Sigmoid colon (tissue), 7 donors: ENCODE results near the gene ARHGAP30. TPM values are rescaled to one million over a fixed set of nuclear protein-coding genes. Genes with fewer than 3 reads are reported as not detected.

Source experiments
- DNase-seq: peaks from one replicate; pipeline ENCODE4 v3.0.0-alpha.2; 2019
- H3K27ac ChIP-seq, 4 donors: fragments of 200-600 bp; sonication (generic); one replicate each; pipeline ENCODE4 v1.5.1; 2016 to 2019; ENCODE audit warnings: mild to moderate bottlenecking in 1 of 4
- H3K27me3 ChIP-seq, 3 donors: fragments of 200-600 bp; sonication (generic); one replicate each; pipeline ENCODE4 v1.5.1; 2019; ENCODE audit warnings: mild to moderate bottlenecking in 1 of 3
- H3K36me3 ChIP-seq, 4 donors: fragments of 200-600 bp; sonication (generic); one replicate each; pipeline ENCODE4 v1.5.1; 2016 to 2019
- H3K4me1 ChIP-seq, 4 donors: fragments of 200-600 bp; sonication (generic); one replicate each; pipeline ENCODE4 v1.5.1; 2017 to 2019
- H3K4me3 ChIP-seq, 4 donors: fragments of 200-600 bp; sonication (generic); one replicate each; pipeline ENCODE4 v1.5.1; 2017 to 2019; ENCODE audit warnings: mild to moderate bottlenecking in 2 of 4, moderate library complexity in 1 of 4
- H3K9me3 ChIP-seq, 4 donors: fragments of 200-600 bp in 3 of 4; sonication (generic) in 3 of 4; one replicate each; pipeline versions ENCODE4 v1.5.1 to v1.6.1; 2013 to 2019
- EP300 ChIP-seq, 4 donors: sonication (generic); formaldehyde crosslinking; IDR thresholded peaks; one replicate each; pipeline ENCODE4 v1.6.1; 2017; ENCODE audit warnings: antibody characterized with exemption in 4 of 4
- POLR2A ChIP-seq, 2 donors: fragments of 450-650 bp; IDR thresholded peaks; one replicate each; pipeline ENCODE4 v1.6.1; 2016; ENCODE audit warnings: antibody characterized with exemption in 2 of 2, mild to moderate bottlenecking in 2 of 2, moderate library complexity in 2 of 2
- POLR2AphosphoS5 ChIP-seq, 4 donors: sonication (generic); formaldehyde crosslinking; IDR thresholded peaks; one replicate each; pipeline ENCODE4 v1.6.1; 2017; ENCODE audit warnings: antibody characterized with exemption in 4 of 4
- WGBS, 2 donors: extraction: QIAGEN DNeasy Blood & Tissue Kit; methylation state at CpG; one replicate each; pipeline ENCODE4 v1.1.7; 2013; 5-methylcytosine and 5-hydroxymethylcytosine counted together
- intact Hi-C: fragments of 100-400 bp; cut with DNase I; formaldehyde crosslinking; loops from one replicate; pipeline ENCODE4 v1.15.1; 2023
- polyA plus RNA-seq, 3 donors: library from polyadenylated mRNA; stranded (reverse); fragments of 200-250 nt; gene quantifications; one replicate each; pipeline ENCODE4 v1.2.3, GENCODE V29; 2013
- total RNA-seq, 4 donors: library from RNA; depleted of rRNA; stranded (reverse); fragments of >200 nt; gene quantifications; one replicate each; pipeline ENCODE4 v1.1.0, GENCODE V29; 2016
- TF ChIP-seq, protein P1 (sequence below), 4 experiments: fragments of 450-650 bp in 3 of 4; fragments of 200-600 bp in 1 of 4; IDR thresholded peaks; one replicate each; pipeline ENCODE4 v1.5.1; 2016 to 2019; ENCODE audit warnings: antibody characterized with exemption in 4 of 4, mild to moderate bottlenecking in 3 of 4, moderate library complexity in 2 of 4
- donor health status: healthy with polysubstance abuse.
- donor health status: Bipolar disorder and iron deficiency.
- donor health status: healthy.

ARHGAP30 gene
- total and polyA plus RNA-seq, 7 donors: 4.4 to 37.8 (median 6.1) TPM

DNA sequence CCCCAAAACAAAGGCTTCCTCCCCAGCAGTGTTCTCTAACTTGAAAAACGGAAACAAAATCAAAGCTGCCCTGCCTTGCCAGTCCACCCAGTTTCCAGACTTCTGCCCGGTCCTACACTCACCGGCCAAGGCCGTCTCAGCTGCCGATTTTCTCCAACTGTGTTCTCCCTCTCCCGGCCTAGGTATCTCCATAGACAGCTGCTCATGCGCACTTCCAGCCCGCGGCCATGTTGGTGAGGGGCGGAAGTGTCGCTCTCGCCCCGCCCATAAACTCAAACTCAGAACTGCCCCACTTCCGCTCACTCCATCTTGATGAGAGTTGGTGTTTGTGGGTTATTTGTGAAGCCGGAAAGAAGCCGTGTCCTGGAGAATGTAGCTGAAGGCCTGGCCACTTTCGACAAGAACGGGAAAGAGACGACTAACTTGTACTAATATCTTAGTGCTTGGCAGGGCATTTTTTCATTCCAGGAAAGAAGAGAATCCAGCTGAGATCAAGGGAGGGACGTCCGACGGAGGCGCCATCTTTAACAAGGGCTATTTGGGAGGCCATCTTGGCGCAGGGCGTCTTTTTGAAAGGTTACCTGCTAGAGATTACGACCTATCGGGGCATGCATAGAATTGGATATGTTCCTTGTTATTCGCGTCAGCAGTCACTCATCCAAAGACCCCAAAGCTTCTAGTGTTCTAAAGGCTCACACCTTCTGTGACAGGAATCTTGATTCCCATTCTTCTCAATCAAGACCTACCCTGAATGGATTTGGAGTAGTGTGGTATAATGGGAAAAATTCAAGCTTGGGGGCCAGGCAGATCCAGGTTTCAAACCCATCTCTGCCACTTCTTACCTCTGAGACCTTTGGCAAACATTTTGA, 23.7 kb downstream of the ARHGAP30 start, which contains the start of gene USF1:
USF1 (minus strand) TSS at position 242 of the 869 bp plus-strand sequence. CDS start 2,702 bp downstream, outside the sequence.
- TF ChIP-seq POLR2AphosphoS5 (IDR thresholded peaks at IDR 0.05): peak; percentile 69 to 86 (median 78)
- TF ChIP-seq EP300 (IDR thresholded peaks at IDR 0.05): no peak
- TF ChIP-seq POLR2A (IDR thresholded peaks at IDR 0.05): peak; percentile 48 to 61
- peak within 1 kb of the TSS; percentile 74 to 88 (median 81) for H3K4me3 ChIP-seq
- intact Hi-C loops: loop anchor here (2.0 to 10.0 kb wide), 3 partner anchors 53 to 349 kb away; partner anchors contain the start of genes KLHDC9, NIT1 and PFDN2
- no peaks in the 10 kb centered on the region for H3K9me3 ChIP-seq
- peaks cover 0 to 20% (median 15%) of the 10 kb centered on the region in 4 donors for H3K4me1 ChIP-seq
- WGBS, 2 donors: 0 to 1% methylated on average over 29 of the region's 29 CpGs
- peak within 1 kb of the TSS; percentile 90 to 96 (median 94) for H3K27ac ChIP-seq
- no peaks in the 10 kb centered on the region for H3K27me3 ChIP-seq
- peak; percentile 96 for DNase-seq
- H3K36me3 ChIP-seq: peaks cover 13 to 22% (median 19%) of the 10 kb centered on the region in 4 donors

DNA sequence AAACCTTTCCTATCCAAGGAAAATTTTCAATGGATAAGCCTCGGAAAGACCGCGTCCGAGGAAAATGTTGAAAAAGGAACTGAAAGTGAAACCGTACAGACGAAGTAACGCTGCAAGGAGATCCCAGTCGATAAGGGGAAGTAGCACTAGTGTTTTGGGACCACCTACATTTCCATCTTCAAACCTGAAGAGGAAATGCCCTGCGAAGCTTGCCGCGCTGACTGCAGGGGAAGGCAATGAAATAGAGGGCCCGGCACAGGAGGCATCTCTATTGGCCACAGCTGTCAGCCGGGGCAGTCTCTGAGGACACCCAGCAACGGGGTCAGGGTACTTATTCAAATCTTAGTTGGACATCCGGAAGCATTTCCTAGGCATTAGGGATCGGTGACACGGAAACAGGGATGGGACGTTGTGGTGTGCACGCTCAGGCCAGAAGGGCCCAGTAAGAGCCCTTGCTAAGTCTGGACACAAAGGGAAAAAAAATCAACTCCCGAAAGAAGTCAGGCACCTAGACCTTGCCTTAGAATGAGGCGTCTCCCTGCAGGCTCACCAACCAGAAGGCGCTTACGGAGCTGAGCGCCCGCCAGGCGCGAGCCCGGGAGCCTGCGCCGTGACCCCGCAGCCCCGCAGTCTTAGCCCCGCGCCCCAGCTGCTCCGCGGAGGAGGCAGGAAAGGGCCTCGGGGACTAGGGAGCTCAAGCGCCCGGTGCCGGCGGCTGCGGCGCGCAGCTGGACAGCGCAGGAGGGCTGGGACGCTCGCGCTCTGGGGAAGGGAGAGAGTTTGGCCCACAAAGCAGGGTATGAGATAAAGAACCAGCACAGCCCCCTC, 24.6 kb downstream of the ARHGAP30 start:
- TF ChIP-seq EP300 (IDR thresholded peaks at IDR 0.05) (no peak), POLR2AphosphoS5 (IDR thresholded peaks at IDR 0.05) (peak in 3 of 4 donors; percentile 58 to 64 (median 61)), POLR2A (IDR thresholded peaks at IDR 0.05) (no peak)
- intact Hi-C loops: loop anchor here (5.0 to 10.0 kb wide), 2 partner anchors 72 to 350 kb away; partner anchors contain the start of genes NIT1 and PFDN2

DNA sequence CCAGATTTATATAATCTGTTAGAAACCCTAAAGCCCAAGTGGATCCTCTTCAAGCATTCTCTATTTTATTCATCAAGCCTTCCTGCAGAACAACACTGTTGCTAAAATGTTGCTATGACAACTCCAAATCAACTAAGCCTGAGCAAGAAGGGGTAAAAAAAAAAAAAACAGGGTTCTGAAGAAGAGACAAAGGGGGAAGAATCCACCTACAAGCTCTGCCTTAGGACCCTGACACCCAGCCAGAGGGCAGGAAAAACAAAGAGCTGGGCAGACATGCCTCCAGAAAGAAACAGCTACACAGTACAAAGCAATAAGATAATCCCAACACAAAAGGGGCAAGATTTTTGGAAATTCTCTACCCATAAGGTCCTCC, 25.2 kb downstream of the ARHGAP30 start:
- Histone ChIP-seq H3K36me3 (peaks cover 26 to 36% (median 34%) of the 10 kb centered on the region in 4 donors), H3K4me1 (peaks cover 0 to 20% (median 15%) of the 10 kb centered on the region in 4 donors), H3K27me3 (no peaks in the 10 kb centered on the region), H3K4me3 (peak overlapping the region; percentile 74 to 88 (median 81)), H3K27ac (peak overlapping the region; percentile 90 to 96 (median 94)), H3K9me3 (no peaks in the 10 kb centered on the region)
- no peak for DNase-seq
- no peak for TF ChIP-seq POLR2A (IDR thresholded peaks at IDR 0.05)
- TF ChIP-seq POLR2AphosphoS5 (IDR thresholded peaks at IDR 0.05): no peak
- TF ChIP-seq EP300 (IDR thresholded peaks at IDR 0.05): no peak
- TF ChIP-seq, protein P1, sequence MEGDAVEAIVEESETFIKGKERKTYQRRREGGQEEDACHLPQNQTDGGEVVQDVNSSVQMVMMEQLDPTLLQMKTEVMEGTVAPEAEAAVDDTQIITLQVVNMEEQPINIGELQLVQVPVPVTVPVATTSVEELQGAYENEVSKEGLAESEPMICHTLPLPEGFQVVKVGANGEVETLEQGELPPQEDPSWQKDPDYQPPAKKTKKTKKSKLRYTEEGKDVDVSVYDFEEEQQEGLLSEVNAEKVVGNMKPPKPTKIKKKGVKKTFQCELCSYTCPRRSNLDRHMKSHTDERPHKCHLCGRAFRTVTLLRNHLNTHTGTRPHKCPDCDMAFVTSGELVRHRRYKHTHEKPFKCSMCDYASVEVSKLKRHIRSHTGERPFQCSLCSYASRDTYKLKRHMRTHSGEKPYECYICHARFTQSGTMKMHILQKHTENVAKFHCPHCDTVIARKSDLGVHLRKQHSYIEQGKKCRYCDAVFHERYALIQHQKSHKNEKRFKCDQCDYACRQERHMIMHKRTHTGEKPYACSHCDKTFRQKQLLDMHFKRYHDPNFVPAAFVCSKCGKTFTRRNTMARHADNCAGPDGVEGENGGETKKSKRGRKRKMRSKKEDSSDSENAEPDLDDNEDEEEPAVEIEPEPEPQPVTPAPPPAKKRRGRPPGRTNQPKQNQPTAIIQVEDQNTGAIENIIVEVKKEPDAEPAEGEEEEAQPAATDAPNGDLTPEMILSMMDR (IDR thresholded peaks at IDR 0.05): no peak
- intact Hi-C loops: loop anchor here (10.0 kb wide), 1 partner anchor 350 kb away; no protein-coding TSS in a partner anchor

More for the DNA sequence above, 24.6 kb downstream of the ARHGAP30 start:
- H3K9me3 ChIP-seq: no peaks in the 10 kb centered on the region
- peak overlapping the region; percentile 90 to 96 (median 94) for H3K27ac ChIP-seq
- H3K36me3 ChIP-seq: peaks cover 20 to 30% (median 28%) of the 10 kb centered on the region in 4 donors
- DNase-seq: peak; percentile 87
- peaks cover 0 to 20% (median 15%) of the 10 kb centered on the region in 4 donors for H3K4me1 ChIP-seq
- H3K27me3 ChIP-seq: no peaks in the 10 kb centered on the region
- H3K4me3 ChIP-seq: peak overlapping the region; percentile 74 to 88 (median 81)
- WGBS, 2 donors: 1% methylated on average over 48 of the region's 48 CpGs

DNA sequence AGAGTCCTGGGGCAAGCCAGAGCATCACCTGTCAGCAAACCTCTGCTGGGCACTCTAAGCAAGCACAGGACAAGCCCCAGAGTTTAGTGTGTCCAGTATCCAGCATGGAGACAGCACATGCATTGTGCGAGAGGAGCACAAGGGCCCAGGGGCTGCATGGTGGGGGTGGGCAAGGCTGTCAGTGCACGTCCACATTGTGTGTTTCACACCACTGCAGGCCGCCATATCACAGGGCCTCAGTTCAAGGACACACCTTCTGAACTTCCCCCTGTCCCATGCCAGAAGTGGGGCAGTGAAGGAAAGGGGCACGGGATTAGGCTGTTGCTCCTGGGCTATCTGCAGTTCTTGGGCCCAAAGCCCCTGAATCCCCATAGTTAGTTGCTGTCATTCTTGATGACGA, 30.1 kb downstream of the ARHGAP30 start:
- Histone ChIP-seq H3K9me3 (no peaks in the 10 kb centered on the region), H3K27ac (no peak overlapping the region), H3K4me1 (peaks cover 0 to 22% (median 12%) of the 10 kb centered on the region in 4 donors), H3K27me3 (no peaks in the 10 kb centered on the region), H3K4me3 (no peak overlapping the region), H3K36me3 (peaks cover 29 to 40% (median 37%) of the 10 kb centered on the region in 4 donors)
- intact Hi-C loops: no loop called here
- 54 to 75% methylated on average over 5 of the region's 5 CpGs for WGBS, 2 donors
- TF ChIP-seq POLR2A (IDR thresholded peaks at IDR 0.05): no peak
- no peak for TF ChIP-seq EP300 (IDR thresholded peaks at IDR 0.05)
- no peak for TF ChIP-seq POLR2AphosphoS5 (IDR thresholded peaks at IDR 0.05)
- TF ChIP-seq, protein P1 (IDR thresholded peaks at IDR 0.05): no peak
- DNase-seq: no peak

DNA sequence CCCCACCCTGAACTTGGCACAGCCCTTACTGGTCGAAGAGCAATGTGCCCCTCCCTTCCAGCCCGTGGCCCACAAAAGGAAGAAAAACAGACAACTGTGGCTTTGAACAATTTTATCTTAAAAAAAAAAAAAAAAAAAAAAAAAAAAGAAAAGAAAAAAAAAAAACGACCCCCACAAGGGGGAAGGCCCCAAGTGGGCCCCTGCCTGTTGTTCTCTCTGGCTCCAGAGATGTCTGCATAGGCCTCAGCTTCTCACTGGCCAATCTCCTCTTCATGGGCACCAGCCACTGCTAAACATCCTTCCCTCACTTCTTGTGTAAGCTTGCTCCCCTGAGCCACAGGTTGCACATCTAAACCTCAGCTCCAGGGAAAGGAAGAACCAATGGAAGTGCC, 30.5 kb downstream of the ARHGAP30 start:
- Histone ChIP-seq H3K4me1 (peaks cover 0 to 18% (median 8%) of the 10 kb centered on the region in 4 donors), H3K36me3 (peaks cover 29 to 40% (median 37%) of the 10 kb centered on the region in 4 donors), H3K9me3 (no peaks in the 10 kb centered on the region), H3K27me3 (no peaks in the 10 kb centered on the region), H3K4me3 (peak overlapping the region; percentile 47 to 55 (median 52)), H3K27ac (peak overlapping the region in 1 of 4 donors; percentile 29)
- no peak for TF ChIP-seq POLR2A (IDR thresholded peaks at IDR 0.05)
- TF ChIP-seq, protein P1 (IDR thresholded peaks at IDR 0.05): no peak
- no peak for TF ChIP-seq EP300 (IDR thresholded peaks at IDR 0.05)
- TF ChIP-seq POLR2AphosphoS5 (IDR thresholded peaks at IDR 0.05): no peak
- WGBS, 2 donors: 7% methylated on average over 3 of the region's 3 CpGs
- intact Hi-C loops: no loop called here
- no peak for DNase-seq
